Measurements from ENCODE around the gene ZNF653. TPM values are rescaled to one million over a fixed set of nuclear protein-coding genes. Genes with fewer than 3 reads are reported as not detected.

ZNF653 gene
- total and polyA plus RNA-seq, 2 of the 8 experiments (the other 6 are each of a cell fraction or from before 2014, with no cell fraction given): 7.0 to 7.9 TPM

- Histone ChIP-seq H4K8ac (ENCODE audit: extremely low read depth, insufficient read depth, low read length) (no peak overlapping the region), H3K4me3 (ENCODE audit: extremely low read depth in 1 of 4, insufficient read depth in 2 of 4, low read depth in 3 of 4, low read length in 4 of 4) (no peak overlapping the region), H3K79me1 (ENCODE audit: low read depth, low read length) (peaks cover under 1% of the 10 kb centered on the region; the same call in 1 of the 2 replicates), H2BK12ac (ENCODE audit: low read depth, low read length) (no peak overlapping the region), H3K9me3 (ENCODE audit: insufficient read depth in 2 of 2, low read depth in 1 of 2, low read length in 1 of 2) (no peaks in the 10 kb centered on the region), H3K18ac (ENCODE audit: extremely low read depth, low read length) (no peak overlapping the region), H3K36me3 (ENCODE audit: control insufficient read depth in 2 of 4, insufficient read depth in 4 of 4, low read length in 3 of 4) (peaks cover 0 to 24% (median 15%) of the 10 kb centered on the region in 4 experiments; a peak in 5 of 8 replicates), H3K14ac (ENCODE audit: insufficient read length) (no peak overlapping the region), H4K5ac (ENCODE audit: insufficient read length, low read depth, low read length) (no peak overlapping the region), H2BK15ac (ENCODE audit: low read length) (no peak overlapping the region), H3K56ac (replicated peaks; ENCODE audit: insufficient read length, low read depth, low read length) (no peak overlapping the region), H3K79me2 (ENCODE audit: control insufficient read depth in 1 of 2, insufficient read depth in 2 of 2, low read length in 2 of 2) (peaks cover 0 to under 1% of the 10 kb centered on the region in 2 experiments; a peak in 1 of 4 replicates), H2BK20ac (ENCODE audit: low read length) (no peak overlapping the region), H3K27me3 (replicated peaks in 1 of 4; ENCODE audit: control insufficient read depth in 3 of 4, extremely low read depth in 1 of 4, insufficient read depth in 3 of 4, low read length in 3 of 4) (no peaks in the 10 kb centered on the region), H3K4me1 (replicated peaks in 1 of 4; ENCODE audit: control insufficient read depth in 3 of 4, insufficient read depth in 4 of 4, low read length in 3 of 4) (peaks cover 0 to 4% (median 0%) of the 10 kb centered on the region in 4 experiments; a peak in 1 of 7 replicates), H2BK5ac (ENCODE audit: low read depth, low read length) (no peak overlapping the region), H3K9ac (replicated peaks in 1 of 4; ENCODE audit: extremely low read depth in 1 of 4, low read depth in 3 of 4, low read length in 3 of 4) (no peak overlapping the region), H4K20me1 (replicated peaks in 1 of 2; ENCODE audit: control insufficient read depth in 1 of 2, insufficient read depth in 2 of 2, low read length in 2 of 2) (peaks cover 2 to 15% of the 10 kb centered on the region in 2 experiments), H3K27ac (ENCODE audit: low read depth, low read length) (no peak overlapping the region), H3K4ac (replicated peaks; ENCODE audit: insufficient read length, low read depth, low read length) (no peak overlapping the region), H2AK5ac (ENCODE audit: low read depth, low read length) (no peak overlapping the region), H3K4me2 (ENCODE audit: insufficient read depth in 1 of 2, low read depth in 2 of 2, low read length in 2 of 2) (no peak overlapping the region), H3K23me2 (ENCODE audit: low read depth, low read length) (no peaks in the 10 kb centered on the region), H2BK120ac (replicated peaks; ENCODE audit: low read depth, low read length) (no peak overlapping the region), H4K91ac (replicated peaks; ENCODE audit: insufficient read length, low read length) (peak overlapping the region; percentile 40), H3K23ac (ENCODE audit: insufficient read length) (no peak overlapping the region), H2AFZ (ENCODE audit: low read length) (no peak overlapping the region)
- CTCF ChIA-PET (ENCODE audit: partially characterized antibody): interaction anchor here (1.3 to 2.1 kb wide), 2 partner anchors 14 to 65 kb away, joined by 3 to 6 read pairs; no protein-coding TSS in a partner anchor
- FAIRE-seq (no peak), DNase-seq (ENCODE audit: low read depth in 1 of 2, low spot score in 2 of 2) (no peak)
- 94% methylated on average over 8 of the region's 8 CpGs; no CpG with 5 or more reads in 1 of the 2 experiments for WGBS, 2 experiments (ENCODE audit: extremely low coverage in 1 of 2, insufficient coverage in 1 of 2, insufficient read length in 1 of 2, insufficient replicate concordance in 2 of 2, low coverage in 1 of 2, low lambda C conversion rate in 2 of 2, missing lambda C conversion rate in 1 of 2)
- POLR2A ChIA-PET (ENCODE audit: partially characterized antibody): interaction anchor here (0.8 to 1.6 kb wide), 4 partner anchors 9 to 33 kb away, joined by 3 to 4 read pairs (median 3); partner anchors contain the start of genes CNN1 and ELOF1
- TF ChIP-seq SAP30 (IDR thresholded peaks at IDR 0.05; ENCODE audit: insufficient read depth, insufficient replicate concordance, low read length) (no peak), E2F6 (IDR thresholded peaks at IDR 0.05) (no peak), TAF1 (IDR thresholded peaks at IDR 0.05; ENCODE audit: low read depth, low read length) (no peak), FOSL1 (IDR thresholded peaks at IDR 0.05; ENCODE audit: insufficient read depth, low read depth, low read length) (no peak), KDM1A (IDR thresholded peaks at IDR 0.05; ENCODE audit: borderline replicate concordance, low read length) (no peak)
These were observed 44.6 kb upstream of the ZNF653 start for GRCh38 chr19:11550265-11550664.
